GM18907 (cell line): Measurements from ENCODE around the gene C1orf159.
"Not testable (repeated sequence)": the region's sequence is repeated elsewhere in the genome, so short reads cannot be mapped to it uniquely, and the experiment has no call there.

Source experiments
- ATAC-seq: cut with Tn5 transposase; IDR thresholded peaks from one replicate; pipeline ENCODE4 v1.9.1; 2021; ENCODE audit warnings: mild to moderate bottlenecking, moderate library complexity; ENCODE audit not compliant: unreplicated experiment

Gene C1orf159

GRCh38 chr1:1083416-1084371 lies 32.2 kb downstream of the C1orf159 start:
- no peak for ATAC-seq

GRCh38 chr1:1082776-1083415 lies 33.0 kb downstream of the C1orf159 start:
- no peak for ATAC-seq

- ATAC-seq = no peak
These were observed 33.6 kb downstream of the C1orf159 start for GRCh38 chr1:1082239-1082775.

GRCh38 chr1:1081311-1082238 lies 34.3 kb downstream of the C1orf159 start:
- no peak for ATAC-seq

GRCh38 chr1:1080951-1081310 lies 35.0 kb downstream of the C1orf159 start:
- ATAC-seq = no peak

- ATAC-seq = peak; percentile 28
These were observed 35.6 kb downstream of the C1orf159 start for GRCh38 chr1:1080122-1080757.

GRCh38 chr1:1079408-1080121 lies 36.3 kb downstream of the C1orf159 start:
- ATAC-seq = peak; percentile 59

- not testable (repeated sequence) for ATAC-seq
These were observed 38.5 kb downstream of the C1orf159 start for GRCh38 chr1:1077396-1077795.

GRCh38 chr1:1075148-1075935 lies 40.5 kb downstream of the C1orf159 start:
- ATAC-seq = no peak

- ATAC-seq = no peak
These were observed 41.2 kb downstream of the C1orf159 start for GRCh38 chr1:1074631-1075147.

GRCh38 chr1:1073743-1074587 lies 41.9 kb downstream of the C1orf159 start, which contains the start of gene RNF223:
RNF223 (minus strand) TSS chr1:1074306; CDS start chr1:1072566, 1,740 bp downstream.
- ATAC-seq = no peak

GRCh38 chr1:1072849-1073742 lies 42.8 kb downstream of the C1orf159 start:
- ATAC-seq = no peak

GRCh38 chr1:1072299-1072848 lies 43.5 kb downstream of the C1orf159 start:
- no peak for ATAC-seq

GRCh38 chr1:1071486-1072298 lies 44.2 kb downstream of the C1orf159 start:
- no peak for ATAC-seq
